Cardiac fibroblast (primary cell): ENCODE results near the gene NRP1.

ENCODE experiments used
- DNase-seq, 2 donors: peaks; one replicate each; pipeline versions ENCODE4 v3.0.0 to v3.0.0-alpha.2; 2010; ENCODE audit warnings: low read depth in 2 of 2
- H3K4me3 ChIP-seq, 2 donors: replicated peaks in 1 of 2; 1 replicate in 1 of 2; 2 replicates in 1 of 2; pipeline ENCODE4 v1.5.1; 2011; ENCODE audit warnings: low read depth in 2 of 2, low read length in 2 of 2, mild to moderate bottlenecking in 2 of 2, moderate library complexity in 1 of 2
- TF ChIP-seq, protein P1 (sequence below): IDR thresholded peaks from one replicate; pipeline ENCODE4 v1.5.1; 2011; ENCODE audit warnings: low read depth, mild to moderate bottlenecking, low read length, inconsistent platforms

Gene NRP1

DNA sequence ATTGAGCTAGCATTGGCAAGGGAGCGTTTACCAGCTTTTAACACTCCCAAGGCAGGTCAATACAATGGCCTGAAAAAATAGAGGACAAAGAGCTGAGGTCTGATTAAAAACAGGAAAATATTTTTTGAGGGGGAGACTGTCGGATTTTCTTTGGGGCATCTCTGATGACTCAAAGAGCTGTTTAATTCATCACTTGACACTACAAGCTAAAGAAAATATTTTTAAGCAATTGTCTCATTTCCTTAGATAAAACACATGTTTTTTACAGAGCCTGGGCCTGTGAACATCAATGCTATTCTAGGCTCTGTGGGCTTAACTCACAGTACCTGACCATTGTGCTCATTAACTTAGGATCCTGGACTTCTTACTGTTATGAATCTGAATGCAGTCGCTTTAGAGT is 100.8 kb downstream of the NRP1 start:
- TF ChIP-seq, protein P1, sequence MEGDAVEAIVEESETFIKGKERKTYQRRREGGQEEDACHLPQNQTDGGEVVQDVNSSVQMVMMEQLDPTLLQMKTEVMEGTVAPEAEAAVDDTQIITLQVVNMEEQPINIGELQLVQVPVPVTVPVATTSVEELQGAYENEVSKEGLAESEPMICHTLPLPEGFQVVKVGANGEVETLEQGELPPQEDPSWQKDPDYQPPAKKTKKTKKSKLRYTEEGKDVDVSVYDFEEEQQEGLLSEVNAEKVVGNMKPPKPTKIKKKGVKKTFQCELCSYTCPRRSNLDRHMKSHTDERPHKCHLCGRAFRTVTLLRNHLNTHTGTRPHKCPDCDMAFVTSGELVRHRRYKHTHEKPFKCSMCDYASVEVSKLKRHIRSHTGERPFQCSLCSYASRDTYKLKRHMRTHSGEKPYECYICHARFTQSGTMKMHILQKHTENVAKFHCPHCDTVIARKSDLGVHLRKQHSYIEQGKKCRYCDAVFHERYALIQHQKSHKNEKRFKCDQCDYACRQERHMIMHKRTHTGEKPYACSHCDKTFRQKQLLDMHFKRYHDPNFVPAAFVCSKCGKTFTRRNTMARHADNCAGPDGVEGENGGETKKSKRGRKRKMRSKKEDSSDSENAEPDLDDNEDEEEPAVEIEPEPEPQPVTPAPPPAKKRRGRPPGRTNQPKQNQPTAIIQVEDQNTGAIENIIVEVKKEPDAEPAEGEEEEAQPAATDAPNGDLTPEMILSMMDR = no peak
- H3K4me3 ChIP-seq = no peak overlapping the region
- peak; percentile 33 to 46 for DNase-seq

DNA sequence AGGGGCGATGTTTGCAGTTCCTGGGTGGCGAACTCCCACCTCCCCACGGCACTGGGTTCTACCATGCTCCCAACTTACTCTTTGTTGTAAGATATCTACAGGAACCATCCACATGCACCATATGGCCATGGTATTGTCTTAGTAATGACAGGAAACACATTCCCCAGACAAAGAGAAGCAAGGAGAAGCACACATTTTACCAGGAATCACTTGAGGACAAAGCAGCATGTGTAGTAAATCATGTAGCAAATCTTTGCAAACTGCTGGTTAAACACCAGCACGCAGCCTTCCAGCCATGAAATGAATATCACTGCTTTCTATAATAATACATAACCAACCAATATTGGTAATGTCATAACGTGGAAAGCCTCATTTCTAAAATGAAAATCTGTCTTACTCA is 101.2 kb downstream of the NRP1 start:
- TF ChIP-seq, protein P1 = no peak
- H3K4me3 ChIP-seq = no peak overlapping the region
- DNase-seq = peak in 1 of 2 donors; percentile 22

DNA sequence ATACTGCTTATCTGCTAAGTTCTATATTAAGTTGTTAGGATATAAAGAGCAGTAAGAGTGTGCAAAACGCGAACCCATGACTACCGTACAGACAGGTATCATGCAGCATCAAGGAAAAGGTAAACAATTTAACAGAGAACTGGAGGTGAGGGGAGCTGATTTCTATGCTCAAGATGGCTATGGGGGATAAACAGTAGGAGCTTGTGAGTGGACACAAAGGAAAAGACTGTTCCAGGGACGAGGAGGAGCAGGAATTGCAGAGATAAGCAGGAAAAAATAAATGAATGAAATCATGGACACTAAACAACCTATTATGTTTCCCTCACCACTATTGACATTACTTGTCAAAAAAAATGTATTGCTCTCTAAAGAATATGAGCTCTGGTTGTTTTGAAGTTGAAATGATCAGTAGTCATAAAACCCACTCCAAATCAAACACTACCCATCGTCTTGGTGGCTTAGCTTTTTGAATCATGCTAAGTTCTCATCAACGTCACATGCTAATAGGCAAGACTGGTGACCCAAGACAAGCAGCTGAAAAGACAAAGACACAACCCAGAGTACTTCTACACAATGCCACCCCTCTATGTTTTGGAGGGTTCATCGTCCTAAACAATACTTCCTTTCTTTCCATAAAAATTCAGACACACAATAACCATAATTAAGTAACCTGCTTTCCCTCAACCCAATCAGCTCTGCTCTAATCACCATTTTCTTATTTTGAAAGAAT is 102.7 kb downstream of the NRP1 start:
- TF ChIP-seq, protein P1 = no peak
- no peak for DNase-seq
- H3K4me3 ChIP-seq = no peak overlapping the region

DNA sequence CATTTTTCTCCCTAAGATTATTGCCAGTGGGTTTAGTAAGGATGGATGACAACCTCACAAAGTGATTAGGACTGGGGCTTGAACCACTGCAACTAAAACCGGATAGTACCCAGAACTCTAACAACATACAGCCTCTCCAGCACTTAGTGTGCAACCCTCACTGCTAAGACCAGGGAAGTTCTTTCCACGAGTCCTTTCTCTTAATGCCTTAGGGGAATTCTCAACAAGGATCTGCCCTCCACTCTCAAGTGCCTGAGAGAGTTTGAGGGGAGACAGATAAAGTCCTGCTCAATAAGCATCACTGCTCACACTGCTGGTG is 104.6 kb downstream of the NRP1 start:
- TF ChIP-seq, protein P1 = no peak
- H3K4me3 ChIP-seq = no peak overlapping the region
- DNase-seq = no peak

DNA sequence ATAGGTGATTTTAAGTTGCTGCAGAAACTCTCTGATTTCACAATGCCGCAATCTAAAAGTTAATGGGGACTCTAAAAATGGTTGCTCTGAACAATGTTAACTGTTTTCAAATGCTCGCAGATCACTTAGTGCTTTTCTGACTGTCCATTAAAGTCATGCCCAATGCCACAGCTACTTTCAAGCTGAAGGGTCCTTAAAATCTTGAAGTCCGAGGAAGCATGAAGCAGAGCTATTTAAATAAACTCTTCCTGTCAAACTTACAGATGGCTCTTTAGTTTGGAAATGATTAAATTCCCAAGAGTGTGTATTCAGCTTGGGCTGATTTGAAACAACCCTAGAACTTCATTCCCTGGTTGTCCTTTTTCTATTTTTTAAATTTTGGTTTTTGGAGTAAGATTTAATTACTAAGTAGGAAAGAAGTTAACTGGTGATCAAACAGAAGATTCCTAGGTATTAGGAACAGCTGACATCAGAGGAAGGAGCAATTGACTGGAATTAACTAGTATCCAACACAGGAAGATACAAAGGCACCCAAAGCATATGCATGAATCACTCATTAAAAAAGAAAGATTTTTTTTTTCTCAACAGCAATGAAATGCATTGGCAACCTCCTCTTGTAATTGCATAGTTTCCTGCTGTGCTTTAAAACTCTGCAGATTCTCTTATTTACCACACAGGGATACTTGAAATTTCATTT is 105.1 kb downstream of the NRP1 start:
- TF ChIP-seq, protein P1 = no peak
- no peak overlapping the region for H3K4me3 ChIP-seq
- DNase-seq = peak; percentile 45 to 56

DNA sequence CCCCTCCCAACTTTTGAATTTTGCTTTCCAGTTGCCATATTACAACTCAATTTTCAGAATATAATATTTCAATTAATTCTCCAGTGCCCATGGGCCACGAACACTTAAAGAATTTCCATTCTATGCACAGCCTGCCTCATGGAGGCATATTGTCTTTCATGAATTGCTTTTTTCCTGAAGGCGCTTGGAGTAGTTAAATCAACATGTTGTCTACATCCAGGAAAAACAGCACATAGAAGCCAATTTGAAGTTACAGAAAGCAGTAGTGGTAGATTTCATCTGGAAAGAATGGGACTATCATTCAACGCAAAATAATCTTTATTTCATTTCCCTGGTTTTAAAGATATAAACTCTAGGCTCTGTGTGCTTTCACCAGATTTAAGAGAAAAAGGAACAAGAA is 106.0 kb downstream of the NRP1 start:
- DNase-seq = no peak
- TF ChIP-seq, protein P1 = no peak
- H3K4me3 ChIP-seq = no peak overlapping the region
